Esophagus muscularis mucosa (tissue), 3 donors: ENCODE data around the gene C11orf65.

Experiments
- POLR2A ChIP-seq: fragments of 450-650 bp; IDR thresholded peaks from one replicate; pipeline ENCODE4 v1.6.1; 2017; ENCODE audit warnings: antibody characterized with exemption, moderate library complexity, mild to moderate bottlenecking, low read depth
- POLR2AphosphoS5 ChIP-seq, 2 donors: sonication (generic); formaldehyde crosslinking; IDR thresholded peaks; one replicate each; pipeline ENCODE4 v1.6.1; 2017; ENCODE audit warnings: antibody characterized with exemption in 2 of 2
- TF ChIP-seq, protein P1 (sequence below), 3 experiments: fragments of 200-600 bp in 2 of 3; fragments of 450-650 bp in 1 of 3; sonication (generic) in 2 of 3; IDR thresholded peaks; one replicate each; pipeline ENCODE4 v1.5.1; 2017 to 2019; ENCODE audit warnings: antibody characterized with exemption in 3 of 3, mild to moderate bottlenecking in 2 of 3, moderate library complexity in 1 of 3

DNA sequence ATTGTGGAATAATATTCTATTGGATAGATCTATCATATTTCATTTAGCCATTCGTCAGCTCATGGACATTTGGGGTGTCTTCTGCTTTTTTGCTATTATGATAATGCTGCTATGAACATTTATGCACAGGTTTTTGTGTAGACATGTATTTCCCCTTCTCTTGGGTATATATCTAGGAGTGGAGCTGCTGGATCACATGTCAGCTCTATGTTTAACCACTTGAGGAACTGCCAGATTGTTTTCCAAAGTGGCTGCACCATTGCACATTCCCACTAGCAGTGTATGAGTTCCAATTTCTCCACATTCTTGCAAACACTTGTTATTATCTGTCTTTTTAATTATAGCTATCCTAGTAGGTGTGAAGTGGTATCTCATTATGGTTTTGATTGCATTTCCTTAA, 75.0 kb downstream of the C11orf65 start:
- TF ChIP-seq POLR2AphosphoS5 (IDR thresholded peaks at IDR 0.05) (no peak), POLR2A (no peak)
- TF ChIP-seq, protein P1, sequence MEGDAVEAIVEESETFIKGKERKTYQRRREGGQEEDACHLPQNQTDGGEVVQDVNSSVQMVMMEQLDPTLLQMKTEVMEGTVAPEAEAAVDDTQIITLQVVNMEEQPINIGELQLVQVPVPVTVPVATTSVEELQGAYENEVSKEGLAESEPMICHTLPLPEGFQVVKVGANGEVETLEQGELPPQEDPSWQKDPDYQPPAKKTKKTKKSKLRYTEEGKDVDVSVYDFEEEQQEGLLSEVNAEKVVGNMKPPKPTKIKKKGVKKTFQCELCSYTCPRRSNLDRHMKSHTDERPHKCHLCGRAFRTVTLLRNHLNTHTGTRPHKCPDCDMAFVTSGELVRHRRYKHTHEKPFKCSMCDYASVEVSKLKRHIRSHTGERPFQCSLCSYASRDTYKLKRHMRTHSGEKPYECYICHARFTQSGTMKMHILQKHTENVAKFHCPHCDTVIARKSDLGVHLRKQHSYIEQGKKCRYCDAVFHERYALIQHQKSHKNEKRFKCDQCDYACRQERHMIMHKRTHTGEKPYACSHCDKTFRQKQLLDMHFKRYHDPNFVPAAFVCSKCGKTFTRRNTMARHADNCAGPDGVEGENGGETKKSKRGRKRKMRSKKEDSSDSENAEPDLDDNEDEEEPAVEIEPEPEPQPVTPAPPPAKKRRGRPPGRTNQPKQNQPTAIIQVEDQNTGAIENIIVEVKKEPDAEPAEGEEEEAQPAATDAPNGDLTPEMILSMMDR (IDR thresholded peaks at IDR 0.05), result no peak
